Skeletal muscle satellite cell (primary cell): Measurements from ENCODE around the gene MMADHC. TPM values are rescaled to one million over a fixed set of nuclear protein-coding genes. Genes with fewer than 3 reads are reported as not detected.

Source experiments
- H3K27me3 ChIP-seq: 2 replicates; pipeline ENCODE4 v1.7.0; 2013; ENCODE audit warnings: low read length; ENCODE audit not compliant: control insufficient read depth, insufficient read depth
- H3K36me3 ChIP-seq: 2 replicates; pipeline ENCODE4 v1.7.0; 2013; ENCODE audit warnings: mild to moderate bottlenecking, control low read depth, low read length; ENCODE audit not compliant: insufficient read depth
- H3K4me1 ChIP-seq: 2 replicates; pipeline ENCODE4 v1.7.0; 2013; ENCODE audit warnings: low read length; ENCODE audit not compliant: control insufficient read depth, insufficient read depth
- H3K4me2 ChIP-seq: 2 replicates; pipeline ENCODE4 v1.7.0; 2013; ENCODE audit warnings: mild to moderate bottlenecking, low read length
- H3K4me3 ChIP-seq: 2 replicates; pipeline ENCODE4 v1.7.0; 2013; ENCODE audit warnings: low read length
- H3K9ac ChIP-seq: 2 replicates; pipeline ENCODE4 v1.7.0; 2013; ENCODE audit warnings: mild to moderate bottlenecking, low read depth, low read length, moderate library complexity
- H3K9me3 ChIP-seq: replicated peaks from 2 replicates; pipeline ENCODE4 v1.7.0; 2013; ENCODE audit warnings: mild to moderate bottlenecking, control low read depth, low read length
- small RNA-seq: library from RNA; depleted of rRNA; stranded (forward); fragments of <200 nt; gene quantifications from one replicate; pipeline ENCODE3, GENCODE V24; 2012

Gene MMADHC

DNA sequence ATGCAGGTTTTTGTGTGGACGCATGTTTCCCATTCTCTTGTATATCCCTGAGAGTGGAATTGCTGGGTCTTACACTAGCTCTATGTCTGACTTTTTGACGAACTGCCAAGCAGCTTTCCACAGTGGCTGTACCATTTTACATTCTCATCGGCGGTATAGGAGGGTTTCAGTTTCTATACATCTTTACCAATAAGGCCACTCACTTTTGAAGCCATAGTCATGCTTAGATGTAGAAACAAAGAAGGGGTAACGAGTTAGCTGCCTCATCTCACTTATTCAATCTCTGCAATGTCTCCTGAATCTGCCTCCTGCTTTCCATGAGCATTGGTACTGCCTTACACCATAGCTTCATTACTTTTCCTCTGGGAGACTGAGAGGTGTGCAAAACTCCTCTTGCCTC lies 47.4 kb downstream of the MMADHC start:
- H3K4me2 ChIP-seq = no peak overlapping the region
- H3K27me3 ChIP-seq = no peaks in the 10 kb centered on the region

DNA sequence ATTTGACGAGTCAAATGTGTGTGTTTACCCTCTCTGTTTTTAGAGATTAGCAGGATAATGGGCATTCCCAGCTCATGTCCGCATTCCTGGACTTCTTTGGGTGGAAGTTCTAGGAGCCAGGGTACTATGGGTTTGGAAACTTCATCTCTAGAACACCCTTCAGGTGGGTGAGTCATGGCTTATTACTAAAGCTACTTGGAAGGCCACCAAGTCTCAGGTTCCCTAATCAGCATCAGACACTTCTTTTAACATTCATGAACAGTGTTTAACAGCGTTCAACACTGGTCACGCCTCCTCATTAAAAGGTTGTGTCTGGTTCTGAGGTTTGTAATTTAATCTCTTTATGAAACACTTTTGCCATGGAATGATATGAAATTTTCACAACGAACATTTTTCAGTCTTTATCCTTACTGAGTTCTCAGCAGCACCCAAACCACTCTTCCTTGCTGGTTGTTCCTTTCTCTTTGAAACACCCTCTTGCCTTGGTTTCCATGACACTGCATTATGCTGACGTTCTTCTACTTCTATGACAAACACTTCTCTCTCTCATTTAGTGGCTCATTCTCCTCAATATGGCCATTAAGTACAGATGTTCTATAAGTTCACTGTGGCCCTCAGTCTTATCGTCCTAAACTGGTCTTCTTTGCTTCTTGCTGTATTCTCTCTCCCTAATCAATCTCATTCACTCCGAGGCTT lies 49.3 kb downstream of the MMADHC start:
- H3K36me3 ChIP-seq = no peaks in the 10 kb centered on the region
- H3K4me1 ChIP-seq = no peaks in the 10 kb centered on the region
- H3K4me2 ChIP-seq = no peak overlapping the region
- no peak overlapping the region for H3K9ac ChIP-seq
- H3K27me3 ChIP-seq = peaks cover 5% of the 10 kb centered on the region
- no peak overlapping the region for H3K4me3 ChIP-seq
- no peaks in the 10 kb centered on the region for H3K9me3 ChIP-seq

More for the DNA sequence above, 47.4 kb downstream of the MMADHC start:
- Histone ChIP-seq H3K36me3 (no peaks in the 10 kb centered on the region), H3K9me3 (no peaks in the 10 kb centered on the region), H3K9ac (no peak overlapping the region), H3K4me1 (no peaks in the 10 kb centered on the region), H3K4me3 (no peak overlapping the region)

DNA sequence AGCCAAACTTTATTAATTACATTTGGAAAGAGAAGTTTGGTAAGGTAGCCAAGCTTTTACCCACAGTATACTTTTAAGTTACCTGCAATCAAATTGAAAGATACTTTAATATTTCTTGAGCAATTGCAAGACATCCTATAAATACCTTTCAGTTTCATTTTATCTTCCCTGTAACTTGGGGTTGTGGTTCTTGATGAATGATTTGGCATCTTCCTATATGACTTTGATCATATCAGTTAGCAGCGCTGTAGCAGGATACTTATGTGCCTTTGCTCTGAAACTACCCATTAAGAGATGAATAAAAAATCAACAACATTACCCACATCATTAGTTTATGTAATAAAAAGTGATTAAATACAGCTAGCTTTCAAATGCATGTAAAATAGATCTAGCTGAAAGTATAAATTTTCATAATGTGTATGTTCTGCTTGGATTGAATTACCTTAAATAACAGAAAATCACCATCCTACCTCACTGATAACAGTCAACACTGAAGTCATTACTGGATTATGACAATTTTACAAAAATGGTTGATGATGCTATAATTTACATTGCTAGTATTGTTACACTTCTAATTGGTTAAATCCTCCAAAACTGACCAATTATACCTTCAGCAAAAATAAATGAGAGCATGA lies 50.4 kb downstream of the MMADHC start:
- no peaks in the 10 kb centered on the region for H3K36me3 ChIP-seq
- H3K4me1 ChIP-seq = no peaks in the 10 kb centered on the region
- H3K9me3 ChIP-seq = no peaks in the 10 kb centered on the region
- no peak overlapping the region for H3K4me2 ChIP-seq
- H3K4me3 ChIP-seq = no peak overlapping the region
- peaks cover 5% of the 10 kb centered on the region for H3K27me3 ChIP-seq
- H3K9ac ChIP-seq = no peak overlapping the region

- no peaks in the 10 kb centered on the region for H3K36me3 ChIP-seq
- H3K4me2 ChIP-seq = no peak overlapping the region
- H3K4me1 ChIP-seq = no peaks in the 10 kb centered on the region
- peaks cover 5% of the 10 kb centered on the region for H3K27me3 ChIP-seq
- H3K9ac ChIP-seq = no peak overlapping the region
- no peaks in the 10 kb centered on the region for H3K9me3 ChIP-seq
- no peak overlapping the region for H3K4me3 ChIP-seq
These were observed 50.9 kb downstream of the MMADHC start for GRCh38 chr2:149536649-149537048.

DNA sequence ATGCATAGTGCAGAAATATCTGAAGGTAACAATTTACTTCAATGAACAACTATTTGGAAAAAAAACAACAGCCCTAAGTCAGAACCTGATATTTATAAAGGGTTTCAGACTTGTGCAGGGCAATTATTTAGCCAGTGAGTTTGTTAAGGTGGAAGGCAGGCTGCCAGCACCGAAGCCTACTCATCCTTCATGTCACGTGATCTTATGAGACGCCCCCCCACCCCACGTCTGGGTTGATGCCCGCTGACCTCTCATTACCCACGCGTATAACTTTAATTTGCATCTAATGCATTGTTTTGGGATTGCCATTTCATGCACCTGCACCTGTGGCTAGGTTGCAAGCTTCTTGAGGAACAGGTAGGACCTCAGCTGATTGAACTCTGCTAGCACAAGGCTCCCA lies 52.9 kb downstream of the MMADHC start:
- Histone ChIP-seq H3K4me3 (no peak overlapping the region), H3K9me3 (no peaks in the 10 kb centered on the region), H3K4me1 (no peaks in the 10 kb centered on the region), H3K9ac (no peak overlapping the region), H3K27me3 (peaks cover 5% of the 10 kb centered on the region), H3K4me2 (no peak overlapping the region), H3K36me3 (no peaks in the 10 kb centered on the region)

DNA sequence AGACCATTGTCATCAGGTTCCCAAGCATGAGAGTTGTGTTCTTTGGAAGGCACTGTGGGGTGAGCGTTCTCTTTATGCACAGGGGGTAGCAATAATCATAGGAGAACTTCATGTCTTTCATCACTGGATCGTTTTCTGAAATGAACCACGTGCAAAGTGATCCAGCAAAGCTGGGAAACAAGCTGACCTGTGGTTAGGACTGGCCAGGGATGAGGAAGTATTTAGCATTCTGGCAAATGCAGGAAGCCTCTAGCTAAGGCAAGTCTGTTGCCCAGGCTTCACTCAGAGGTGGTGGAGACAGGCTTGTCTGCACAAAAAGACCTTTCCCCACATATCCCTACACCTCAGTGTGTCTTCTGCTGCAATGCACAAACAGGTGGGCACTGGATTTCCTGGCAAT lies 58.6 kb downstream of the MMADHC start:
- no peak overlapping the region for H3K9ac ChIP-seq

GRCh38 chr2:149527998-149528755 lies 59.4 kb downstream of the MMADHC start:
- no peak overlapping the region for H3K4me3 ChIP-seq
- H3K27me3 ChIP-seq = no peaks in the 10 kb centered on the region
- H3K4me2 ChIP-seq = no peak overlapping the region
- no peaks in the 10 kb centered on the region for H3K9me3 ChIP-seq
- no peak overlapping the region for H3K9ac ChIP-seq
- no peaks in the 10 kb centered on the region for H3K4me1 ChIP-seq
- no peaks in the 10 kb centered on the region for H3K36me3 ChIP-seq

More for the DNA sequence above, 58.6 kb downstream of the MMADHC start:
- H3K4me3 ChIP-seq = no peak overlapping the region
- H3K4me1 ChIP-seq = no peaks in the 10 kb centered on the region
- H3K36me3 ChIP-seq = no peaks in the 10 kb centered on the region
- peaks cover 5% of the 10 kb centered on the region for H3K27me3 ChIP-seq
- no peak overlapping the region for H3K4me2 ChIP-seq
- no peaks in the 10 kb centered on the region for H3K9me3 ChIP-seq

- Histone ChIP-seq H3K9me3 (no peaks in the 10 kb centered on the region), H3K36me3 (no peaks in the 10 kb centered on the region), H3K9ac (no peak overlapping the region), H3K4me1 (no peaks in the 10 kb centered on the region), H3K4me3 (no peak overlapping the region), H3K27me3 (no peaks in the 10 kb centered on the region), H3K4me2 (no peak overlapping the region)
These were observed 60.9 kb downstream of the MMADHC start for GRCh38 chr2:149526689-149527088.

- no peak overlapping the region for H3K4me3 ChIP-seq
- H3K4me1 ChIP-seq = no peaks in the 10 kb centered on the region
- H3K4me2 ChIP-seq = no peak overlapping the region
- no peaks in the 10 kb centered on the region for H3K36me3 ChIP-seq
- no peaks in the 10 kb centered on the region for H3K27me3 ChIP-seq
- no peak overlapping the region for H3K9ac ChIP-seq
- no peaks in the 10 kb centered on the region for H3K9me3 ChIP-seq
These were observed 62.3 kb downstream of the MMADHC start for GRCh38 chr2:149525323-149525722.

Small RNA genes lying within 50 kb of the gene (small RNA-seq; reads per million reads assigned to genes)
- gene RNU6-601P = not detected
